Stimulated activated CD8-positive, alpha-beta memory T cell treated with anti-CD3 and anti-CD28 coated beads, Interleukin-7, amount 100 ng/mL, for 4 hours (primary cell): ENCODE measurements around the gene PRKN.
"Not testable (repeated sequence)": the region's sequence is repeated elsewhere in the genome, so short reads cannot be mapped to it uniquely, and the experiment has no call there.

Experiments
- DNase-seq, 2 donors: peaks; one replicate each; pipeline ENCODE4 v3.0.0-alpha.2; 2020; ENCODE audit warnings: low read depth in 2 of 2

PRKN gene

DNA sequence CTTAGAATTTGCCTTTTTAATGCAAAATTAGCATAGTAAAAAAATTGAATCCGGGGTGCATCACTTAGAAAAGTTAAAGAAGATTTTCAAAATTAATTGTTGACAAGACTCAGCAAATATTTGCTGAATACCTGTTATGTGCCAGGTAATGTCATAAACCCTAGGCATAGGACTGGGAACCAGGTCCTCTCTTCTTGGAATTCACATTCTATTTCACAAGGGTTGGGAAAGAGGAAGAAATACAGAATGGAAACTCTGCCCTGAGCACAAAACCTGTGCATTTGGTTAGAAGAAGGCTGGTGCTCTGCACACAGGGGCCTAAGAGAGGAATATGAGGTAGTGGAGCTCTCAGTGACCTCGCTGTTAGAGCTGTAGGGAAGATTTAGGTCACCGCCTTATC lies 879.9 kb downstream of the PRKN start:
- DNase-seq: no peak

DNA sequence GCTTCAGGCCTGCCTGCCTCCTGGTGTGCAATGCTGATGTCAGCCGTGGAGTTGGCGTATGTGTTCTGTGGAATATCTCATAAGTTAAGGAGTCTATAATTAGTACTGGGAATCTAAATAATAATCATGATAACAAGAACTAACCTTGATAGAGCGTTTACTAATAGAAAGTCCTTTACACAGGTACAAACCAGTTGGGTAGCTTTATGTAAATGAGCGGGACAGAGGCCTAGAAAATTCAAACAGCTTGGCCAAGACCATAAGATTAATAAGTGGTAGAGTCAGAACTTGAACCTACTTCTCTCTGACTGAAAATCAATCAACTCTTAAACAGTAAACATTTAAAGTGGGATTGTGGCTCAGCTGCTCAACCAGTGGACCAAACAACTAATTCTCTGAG lies 882.8 kb downstream of the PRKN start:
- no peak for DNase-seq

- no peak for DNase-seq
Observed at GRCh38 chr6:161843066-161843465, 884.5 kb downstream of the PRKN start.

- DNase-seq: no peak
Observed at GRCh38 chr6:161840380-161840779, 887.2 kb downstream of the PRKN start.

DNA sequence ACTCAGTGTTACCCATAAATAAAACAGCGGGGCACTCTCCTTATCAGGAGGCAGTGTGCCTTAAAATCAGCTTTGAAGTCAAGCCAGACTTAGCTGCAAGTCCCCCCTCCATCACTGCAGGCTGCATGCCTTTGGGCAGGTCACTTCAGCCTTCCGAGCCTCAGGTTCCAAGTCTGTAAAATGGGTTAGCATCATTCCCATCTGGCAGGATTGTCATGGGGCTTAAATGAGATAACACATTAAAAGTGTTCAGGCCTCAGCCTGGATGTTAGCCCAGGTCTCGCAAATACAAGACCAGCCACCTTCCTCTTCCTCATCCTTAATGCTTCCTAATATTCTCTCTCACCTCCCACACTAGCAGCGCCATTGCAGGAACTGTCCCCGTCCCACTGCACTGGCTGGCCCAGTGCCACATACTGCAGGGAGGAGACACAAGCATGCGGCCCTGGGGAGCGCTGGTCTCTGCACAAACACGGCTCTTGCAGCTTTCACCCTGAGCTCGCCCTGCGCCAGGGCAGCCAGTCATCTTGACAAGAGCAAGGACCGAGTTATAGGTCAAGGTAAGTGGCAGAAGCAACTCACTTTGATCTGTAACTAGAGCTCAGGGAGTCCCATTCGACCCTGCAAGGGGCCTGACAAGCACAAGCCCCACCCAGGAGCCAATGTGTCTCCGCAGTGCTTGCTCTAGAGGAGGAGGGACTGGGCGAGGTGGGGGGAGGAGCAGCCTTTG lies 889.1 kb downstream of the PRKN start:
- no peak for DNase-seq

GRCh38 chr6:161837854-161838253 lies 889.7 kb downstream of the PRKN start:
- no peak for DNase-seq

- DNase-seq: no peak
Observed at GRCh38 chr6:161837449-161837735, 890.2 kb downstream of the PRKN start.

DNA sequence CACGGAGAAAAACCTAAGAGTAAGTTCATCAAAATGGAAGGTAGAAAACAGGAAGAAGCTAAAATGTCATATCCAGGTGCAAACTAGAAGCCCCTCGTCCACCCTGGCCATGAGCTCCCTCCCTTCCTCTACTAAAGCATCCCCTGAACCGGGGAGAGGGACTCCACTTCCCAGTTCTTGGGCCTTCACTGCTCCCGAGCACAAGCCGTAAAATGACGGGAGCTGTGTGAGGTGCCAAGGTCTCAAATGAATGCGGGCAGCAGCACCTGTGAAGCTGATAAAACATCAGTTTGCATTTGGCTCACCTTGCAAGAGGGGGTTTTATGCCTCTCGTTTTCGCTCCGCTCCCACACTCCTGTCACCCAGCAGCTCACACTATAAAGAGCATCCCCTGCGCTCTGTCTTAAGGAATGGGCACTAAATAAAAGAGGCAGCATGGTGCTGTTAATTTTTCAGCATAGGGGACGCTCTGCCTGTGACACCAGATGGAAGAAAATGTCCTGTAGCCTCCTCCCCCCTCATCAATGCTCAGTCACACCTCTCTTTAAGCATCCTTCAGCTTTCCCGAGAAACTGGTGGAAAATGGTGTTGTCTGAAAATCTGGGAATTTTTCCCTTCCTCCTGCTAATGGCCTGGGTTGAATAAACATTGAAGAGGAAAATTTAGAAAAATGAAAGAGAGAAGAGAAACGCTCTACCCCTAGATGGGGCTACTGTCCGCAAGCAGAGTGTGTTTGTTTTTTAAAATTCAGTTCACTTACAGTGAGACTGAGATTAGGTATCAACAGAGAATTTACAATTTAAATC lies 890.7 kb downstream of the PRKN start:
- no peak for DNase-seq

GRCh38 chr6:161835500-161836215 lies 891.9 kb downstream of the PRKN start:
- DNase-seq: no peak

DNA sequence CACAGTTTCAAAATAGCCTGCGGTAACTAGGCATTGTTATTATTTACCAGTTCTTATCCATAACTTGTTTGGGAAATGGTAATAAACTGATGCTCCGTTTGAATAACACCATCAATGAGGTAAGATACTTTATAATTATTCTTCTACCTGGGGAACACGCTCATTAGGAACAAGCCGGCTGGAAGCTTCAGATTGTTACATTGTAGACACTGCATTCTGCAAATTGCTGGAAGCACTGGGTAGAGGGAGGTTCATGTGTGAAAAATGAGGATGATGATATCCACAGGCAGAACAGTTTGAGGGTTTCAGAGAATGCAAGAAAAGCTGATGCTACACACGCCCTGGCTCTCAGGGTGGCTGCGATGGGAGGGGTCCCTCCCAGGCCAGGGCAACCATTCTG lies 893.1 kb downstream of the PRKN start:
- no peak for DNase-seq

- DNase-seq: no peak
Observed at GRCh38 chr6:161833099-161833860, 894.3 kb downstream of the PRKN start.

DNA sequence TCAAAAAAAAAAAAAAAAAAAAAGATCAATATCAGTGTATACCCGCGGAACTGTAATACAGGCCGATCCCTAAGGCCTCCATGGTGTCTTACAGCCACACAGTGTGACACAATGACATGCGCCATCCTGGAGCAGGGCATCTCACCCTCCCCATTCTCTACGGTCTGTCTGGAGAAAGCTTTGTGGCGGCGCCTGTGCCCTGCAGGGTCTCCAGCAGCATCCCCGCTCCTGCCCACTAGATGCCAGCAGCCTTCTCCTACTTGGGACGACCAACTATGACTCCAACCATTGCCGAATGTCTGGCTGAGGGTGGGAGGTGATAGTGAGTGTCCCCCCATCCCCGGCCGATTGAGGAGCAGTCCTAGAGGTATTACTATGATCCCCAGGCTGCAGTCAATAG lies 894.9 kb downstream of the PRKN start:
- no peak for DNase-seq

- no peak for DNase-seq
Observed at GRCh38 chr6:161830866-161831616, 896.5 kb downstream of the PRKN start.

DNA sequence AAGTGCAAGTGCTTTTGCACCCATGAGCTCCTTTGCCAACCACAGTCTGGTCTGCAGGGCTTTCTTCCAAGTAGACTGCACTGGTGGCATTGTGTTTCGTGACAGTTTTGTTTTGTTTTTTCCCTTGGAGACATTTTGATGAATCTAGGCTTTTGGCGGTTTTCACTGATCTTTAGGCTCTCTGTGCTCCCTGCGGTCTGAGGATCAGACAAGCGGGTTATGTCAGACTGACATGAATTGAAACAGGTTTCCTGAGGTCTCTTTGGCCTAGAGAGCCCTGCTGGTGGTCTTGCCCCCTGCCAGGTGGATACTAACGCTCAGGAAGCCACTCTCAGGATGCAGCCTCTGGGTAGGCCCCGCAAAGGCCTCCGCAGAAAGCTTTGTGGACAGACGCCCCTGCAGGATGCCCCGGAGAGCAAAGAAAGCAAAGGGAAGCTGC lies 898.3 kb downstream of the PRKN start:
- DNase-seq: no peak

- DNase-seq: no peak
Observed at GRCh38 chr6:161828355-161828754, 899.2 kb downstream of the PRKN start.

- DNase-seq: no peak
Observed at GRCh38 chr6:161826512-161826911, 901.1 kb downstream of the PRKN start.

GRCh38 chr6:161822204-161822603 lies 905.4 kb downstream of the PRKN start:
- DNase-seq: not testable (repeated sequence)

DNA sequence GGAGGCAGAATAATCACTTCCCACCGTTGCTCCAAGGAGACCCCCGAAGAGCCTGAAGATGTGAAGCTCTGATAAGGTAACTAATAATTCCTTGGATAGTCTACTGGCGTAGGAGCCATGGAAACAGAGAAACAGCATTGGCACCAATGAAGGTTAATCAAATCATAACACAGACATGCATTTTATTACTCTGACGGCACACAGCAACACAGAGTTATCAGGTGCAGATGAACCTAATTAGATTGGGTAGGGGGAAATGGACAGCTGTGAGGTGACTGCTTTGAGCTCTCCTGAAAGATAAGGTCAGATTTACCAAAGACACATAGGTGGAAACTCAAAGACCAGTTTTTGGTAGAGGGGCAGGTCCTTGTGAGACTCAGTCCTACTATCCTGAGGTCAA lies 909.7 kb downstream of the PRKN start:
- DNase-seq: no peak

DNA sequence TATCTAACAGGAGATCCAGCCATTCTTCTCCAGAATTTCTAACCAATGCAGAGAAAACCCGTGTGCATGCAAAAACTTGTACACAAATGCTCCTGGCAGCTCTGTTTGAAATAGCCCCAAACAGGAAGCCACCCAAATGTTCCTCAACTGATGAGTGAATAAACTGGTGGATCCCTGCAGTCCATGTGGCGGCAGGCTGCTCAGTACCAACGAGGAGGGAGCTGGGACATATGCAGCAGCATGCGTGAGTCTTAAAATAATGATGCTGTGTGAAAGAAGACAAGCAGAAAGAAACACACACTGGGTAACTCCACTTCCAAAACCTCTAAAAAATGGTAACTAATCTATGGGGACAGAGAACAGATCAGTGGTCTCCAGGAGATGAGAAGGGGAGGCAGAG lies 911.6 kb downstream of the PRKN start:
- no peak for DNase-seq

DNA sequence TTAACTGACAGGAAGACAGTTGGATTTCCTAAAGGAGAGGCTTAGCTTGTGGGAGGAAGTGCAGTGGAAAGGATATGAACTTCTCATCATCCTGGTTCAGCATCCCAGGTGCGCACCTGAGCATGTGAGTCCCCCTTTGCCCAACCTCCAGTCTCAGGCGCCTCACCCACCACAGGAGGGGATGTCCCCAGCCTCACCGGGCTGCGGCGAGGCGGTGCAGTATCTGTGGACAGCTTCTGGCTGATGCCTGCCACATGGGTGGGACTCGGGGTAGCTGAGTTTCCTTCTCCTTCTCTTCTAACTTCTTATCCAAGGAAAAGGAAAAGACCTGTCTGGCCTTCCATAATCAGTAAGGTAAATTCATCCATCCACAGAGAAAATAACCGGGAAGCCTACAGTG lies 914.4 kb downstream of the PRKN start:
- DNase-seq: no peak

- no peak for DNase-seq
Observed at GRCh38 chr6:161809971-161810370, 917.6 kb downstream of the PRKN start.
